NCI-H774 (cell line): ENCODE measurements around the gene OR56A5.
"Not testable (repeated sequence)": the region's sequence is repeated elsewhere in the genome, so short reads cannot be mapped to it uniquely, and the experiment has no call there.

Experiments used
- DNase-seq: peaks from one replicate; lab custom pipeline; 2025; lab: John Stamatoyannopoulos, UW

OR56A5 gene

GRCh38 chr11:5968394-5968793, at the start of gene OR56A5:
Gene OR56A5 (minus strand): TSS chr11:5968494. CDS start chr11:5968494, 0 bp downstream.
- DNase-seq = no peak

GRCh38 chr11:6013042-6013441, 44.7 kb upstream of the OR56A5 start:
- no peak for DNase-seq

- no peak for DNase-seq
Measured at GRCh38 chr11:6012035-6012668, 43.9 kb upstream of the OR56A5 start.

GRCh38 chr11:6006846-6007245, 38.6 kb upstream of the OR56A5 start, which contains the start of gene OR56A4:
Gene OR56A4 (minus strand): TSS chr11:6006946. CDS start chr11:6002992, 3,954 bp downstream.
- no peak for DNase-seq

- no peak for DNase-seq
Measured at GRCh38 chr11:6006395-6006794, 38.1 kb upstream of the OR56A5 start.

GRCh38 chr11:6002202-6002699, 34.0 kb upstream of the OR56A5 start:
- no peak for DNase-seq

GRCh38 chr11:5994791-5995190, 26.5 kb upstream of the OR56A5 start:
- DNase-seq = no peak

- no peak for DNase-seq
Measured at GRCh38 chr11:5992604-5993251, 24.4 kb upstream of the OR56A5 start.

- DNase-seq = no peak
Measured at GRCh38 chr11:5992150-5992549, 23.9 kb upstream of the OR56A5 start.

- no peak for DNase-seq
Measured at GRCh38 chr11:5989203-5989602, 20.9 kb upstream of the OR56A5 start.

- no peak for DNase-seq
Measured at GRCh38 chr11:5986885-5987284, 18.6 kb upstream of the OR56A5 start, which contains the start of gene OR52L1. Gene OR52L1 (minus strand): TSS chr11:5986985. CDS start chr11:5986930, 55 bp downstream.

- no peak for DNase-seq
Measured at GRCh38 chr11:5983443-5983842, 15.1 kb upstream of the OR56A5 start.

GRCh38 chr11:5973530-5973929, 5.2 kb upstream of the OR56A5 start:
- DNase-seq = no peak

- DNase-seq = no peak
Measured at GRCh38 chr11:5967708-5968107, 586 bp downstream of the OR56A5 start.

GRCh38 chr11:5966958-5967357, 1.3 kb downstream of the OR56A5 start:
- no peak for DNase-seq

- DNase-seq = not testable (repeated sequence)
Measured at GRCh38 chr11:5960704-5961320, 7.5 kb downstream of the OR56A5 start.

GRCh38 chr11:5955586-5955985, 12.7 kb downstream of the OR56A5 start:
- DNase-seq = no peak

GRCh38 chr11:5941951-5942350, 26.3 kb downstream of the OR56A5 start, which contains the start of gene OR56A3:
Gene OR56A3 (plus strand): TSS chr11:5942251. CDS start chr11:5947347, 5,096 bp downstream.
- no peak for DNase-seq

GRCh38 chr11:5940748-5941147, 27.5 kb downstream of the OR56A5 start:
- DNase-seq = no peak

- peak; percentile 58 for DNase-seq
Measured at GRCh38 chr11:5938603-5938965, 29.7 kb downstream of the OR56A5 start.

- DNase-seq = peak; percentile 75
Measured at GRCh38 chr11:5937868-5938602, 30.3 kb downstream of the OR56A5 start.

- DNase-seq = no peak
Measured at GRCh38 chr11:5933116-5933515, 35.2 kb downstream of the OR56A5 start.
